ENCODE results near the gene CUEDC1. TPM values are rescaled to one million over a fixed set of nuclear protein-coding genes. Genes with fewer than 3 reads are reported as not detected.

Gene CUEDC1
- total and polyA plus RNA-seq, 9 of the 15 experiments (the other 6 are each of a cell fraction or from before 2014, with no cell fraction given) = 0.20 to 4.1 (median 1.6) TPM; not detected in 1

- no peak for ATAC-seq
- no peak overlapping the region for H3K9ac ChIP-seq (ENCODE audit: insufficient read depth in 1 of 2, low read depth in 2 of 2, low read length in 2 of 2)
- H3K36me3 ChIP-seq (ENCODE audit: control insufficient read depth, insufficient read depth, low read length) = no peaks in the 10 kb centered on the region
- no peaks in the 10 kb centered on the region for H3K9me1 ChIP-seq (ENCODE audit: control insufficient read depth, insufficient read depth, low read length)
- H2AFZ ChIP-seq (ENCODE audit: low read depth, low read length) = no peak overlapping the region
- no TSS peak for BruUV-seq (replicated peaks)
- H3K4me2 ChIP-seq (ENCODE audit: insufficient read depth, low read length) = no peak overlapping the region
- DNase-seq (ENCODE audit: extremely low read depth in 1 of 4, low spot score in 3 of 4) = no peak
- no peaks in the 10 kb centered on the region for H3K4me1 ChIP-seq (replicated peaks in 1 of 2; ENCODE audit: control insufficient read depth in 2 of 2, insufficient read depth in 2 of 2, low read length in 2 of 2)
- in situ Hi-C loops (cut with MboI) = no loop called here
- TF ChIP-seq RCOR1 (IDR thresholded peaks at IDR 0.05; ENCODE audit: borderline replicate concordance in 1 of 2, low read depth in 2 of 2, low read length in 2 of 2) (no peak), PCBP2 (IDR thresholded peaks at IDR 0.05; ENCODE audit: low read depth, low read length, poor library complexity, severe bottlenecking) (no peak), ZNF717 (CRISPR knock-in tag; IDR thresholded peaks at IDR 0.05) (no peak), MXI1 (IDR thresholded peaks at IDR 0.05; ENCODE audit: low read depth, low read length) (no peak), THRAP3 (IDR thresholded peaks at IDR 0.05; ENCODE audit: borderline replicate concordance) (no peak), CTCFL (IDR thresholded peaks at IDR 0.05; ENCODE audit: borderline replicate concordance, insufficient read depth, low read depth, low read length, poor library complexity, severe bottlenecking) (no peak), NFRKB (IDR thresholded peaks at IDR 0.05; ENCODE audit: low read depth) (no peak), PRPF4 (IDR thresholded peaks at IDR 0.05; ENCODE audit: insufficient read depth, low read depth, low read length, poor library complexity, severe bottlenecking) (no peak)
- TF ChIP-seq, protein P1, sequence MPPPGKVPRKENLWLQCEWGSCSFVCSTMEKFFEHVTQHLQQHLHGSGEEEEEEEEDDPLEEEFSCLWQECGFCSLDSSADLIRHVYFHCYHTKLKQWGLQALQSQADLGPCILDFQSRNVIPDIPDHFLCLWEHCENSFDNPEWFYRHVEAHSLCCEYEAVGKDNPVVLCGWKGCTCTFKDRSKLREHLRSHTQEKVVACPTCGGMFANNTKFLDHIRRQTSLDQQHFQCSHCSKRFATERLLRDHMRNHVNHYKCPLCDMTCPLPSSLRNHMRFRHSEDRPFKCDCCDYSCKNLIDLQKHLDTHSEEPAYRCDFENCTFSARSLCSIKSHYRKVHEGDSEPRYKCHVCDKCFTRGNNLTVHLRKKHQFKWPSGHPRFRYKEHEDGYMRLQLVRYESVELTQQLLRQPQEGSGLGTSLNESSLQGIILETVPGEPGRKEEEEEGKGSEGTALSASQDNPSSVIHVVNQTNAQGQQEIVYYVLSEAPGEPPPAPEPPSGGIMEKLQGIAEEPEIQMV (tag; conservative IDR thresholded peaks at IDR 0.05; ENCODE audit: low read depth) = no peak
- 0% methylated on average over 9 of the region's 9 CpGs for WGBS (ENCODE audit: insufficient coverage, low coverage, missing lambda C conversion rate)
- H3K4me3 ChIP-seq = no peak overlapping the region
- ChIA-PET CTCF (ENCODE audit: low intra/inter-chr PET ratio) (no interaction called here), POLR2A (interaction anchor here (0.7 to 1.3 kb wide), 2 partner anchors 8 to 812 kb away, joined by 3 to 5 read pairs; no protein-coding TSS in a partner anchor)
- intact Hi-C loops (cut with micrococcal nuclease) = no loop called here
- H3K79me2 ChIP-seq (ENCODE audit: control insufficient read depth, insufficient read depth, low read length) = no peaks in the 10 kb centered on the region
- no peaks in the 10 kb centered on the region for H3K9me3 ChIP-seq (replicated peaks; ENCODE audit: control insufficient read depth, insufficient read depth, low read depth, low read length)
- H4K20me1 ChIP-seq (replicated peaks; ENCODE audit: control insufficient read depth, insufficient read depth, low read length) = no peaks in the 10 kb centered on the region
- peaks cover 31 to 40% of the 10 kb centered on the region in 2 experiments for H3K27me3 ChIP-seq (ENCODE audit: control insufficient read depth in 2 of 2, insufficient read depth in 2 of 2, low read length in 2 of 2)
- H3K27ac ChIP-seq (ENCODE audit: extremely low read depth, low read depth, low read length) = no peak overlapping the region
- no peak for FAIRE-seq
Measured at GRCh38 chr17:57818066-57818465, 137.1 kb downstream of the CUEDC1 start.
